Erythroblast (primary cell): ENCODE measurements around the gene UTP14C.
"Not testable (repeated sequence)": the region's sequence is repeated elsewhere in the genome, so short reads cannot be mapped to it uniquely, and the experiment has no call there.

Source experiments
- GATA1 ChIP-seq: IDR thresholded peaks from 2 replicates; pipeline ENCODE4 v1.6.1; 2011; ENCODE audit warnings: low read depth, mild to moderate bottlenecking, control low read depth, low read length, moderate library complexity
- POLR2A ChIP-seq: IDR thresholded peaks from 2 replicates; pipeline ENCODE4 v1.6.1; 2011; ENCODE audit warnings: mild to moderate bottlenecking, low read length

GRCh38 chr13:52061064-52061463, 36.6 kb downstream of the UTP14C start:
- TF ChIP-seq POLR2A, GATA1: not testable (repeated sequence)
